ENCODE measurements around the gene RBM33.

The RBM33 gene

DNA sequence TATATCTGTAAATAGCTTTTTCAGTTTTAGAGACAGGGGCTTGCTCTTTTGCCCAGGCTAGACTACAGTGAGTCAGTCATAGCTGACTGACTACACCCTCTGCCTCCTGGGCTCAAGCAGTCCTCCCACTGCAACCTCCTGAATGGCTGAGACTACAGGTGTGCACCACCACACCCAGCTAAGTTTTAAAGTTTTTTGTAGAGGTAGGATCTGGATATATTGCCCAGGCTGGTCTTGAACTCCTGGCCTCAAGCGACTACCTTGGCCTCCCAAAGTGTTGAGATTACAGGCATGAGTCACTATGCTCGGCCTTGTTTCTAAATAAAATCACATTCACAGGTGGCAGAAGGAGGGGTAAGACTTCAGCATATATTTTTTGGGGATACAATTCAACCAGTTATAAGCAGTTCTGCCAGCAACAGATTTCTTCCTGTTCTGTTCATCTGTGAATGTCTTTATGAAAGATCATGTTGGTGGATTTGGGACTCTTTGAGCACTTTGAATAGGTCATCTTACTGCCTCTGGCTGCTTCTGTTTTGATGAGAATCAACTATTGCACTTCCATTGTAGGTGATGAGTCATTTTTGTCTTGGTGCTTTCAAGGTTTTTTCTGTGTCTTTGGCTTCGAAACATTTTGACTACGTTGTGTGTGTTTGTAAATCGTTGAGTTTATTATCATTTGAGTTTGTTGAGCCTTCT is 15.7 kb downstream of the RBM33 start:
- in situ Hi-C loops (cut with MboI; ENCODE audit: low sequenced_read_pairs), result no loop called here

DNA sequence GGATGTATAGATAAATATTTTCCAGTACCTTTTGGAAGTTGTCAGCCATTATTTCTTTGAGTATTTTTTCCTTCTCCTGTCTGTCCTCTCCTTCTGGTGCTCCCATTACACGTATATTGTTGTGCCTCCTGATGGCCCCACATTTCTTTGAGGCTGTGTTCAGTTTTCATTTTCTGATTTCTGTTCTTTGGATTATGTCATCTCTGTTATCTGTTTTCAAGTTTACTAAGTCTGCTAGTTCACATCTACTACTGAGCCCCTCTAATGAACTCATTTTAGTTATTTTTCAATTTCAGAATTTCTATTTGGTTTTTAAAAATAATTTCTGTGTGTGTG is 16.3 kb downstream of the RBM33 start:
- in situ Hi-C loops (cut with MboI; ENCODE audit: low sequenced_read_pairs), result no loop called here

DNA sequence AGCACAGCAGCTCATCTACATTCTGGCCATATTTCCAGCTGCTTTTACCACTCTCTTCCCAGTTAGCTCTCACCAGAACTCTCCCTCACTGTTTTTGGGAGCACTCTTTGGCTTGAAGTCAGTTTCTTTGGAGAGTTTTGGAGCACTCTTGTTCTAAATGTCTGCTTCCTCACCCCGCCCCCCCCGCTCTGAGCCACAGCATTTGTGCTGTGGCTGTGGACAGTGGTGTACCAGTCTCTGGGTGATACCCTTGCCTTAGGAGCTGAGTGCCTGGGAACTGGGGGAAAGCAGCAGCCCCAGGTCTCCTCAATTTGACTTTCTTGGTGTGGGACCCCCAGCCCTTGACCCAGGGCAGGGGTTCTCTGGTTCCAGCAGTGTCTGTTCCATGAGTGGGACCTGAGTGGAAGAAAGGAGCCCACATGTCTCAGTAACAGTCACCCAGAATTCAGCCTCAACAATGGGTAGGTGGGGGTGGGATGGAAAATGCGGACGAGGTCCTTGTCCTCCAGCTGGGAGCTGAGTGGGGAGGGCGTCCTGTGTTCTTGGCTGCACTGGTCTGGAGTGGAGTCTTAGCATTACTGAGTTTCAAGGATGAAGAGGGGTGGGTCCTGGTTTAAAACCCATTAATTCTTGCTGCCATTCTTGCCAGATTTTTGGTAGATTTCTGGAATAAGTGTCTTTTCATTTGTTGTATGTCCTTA is 18.0 kb downstream of the RBM33 start:
- in situ Hi-C loops (cut with MboI; ENCODE audit: low sequenced_read_pairs), result no loop called here

DNA sequence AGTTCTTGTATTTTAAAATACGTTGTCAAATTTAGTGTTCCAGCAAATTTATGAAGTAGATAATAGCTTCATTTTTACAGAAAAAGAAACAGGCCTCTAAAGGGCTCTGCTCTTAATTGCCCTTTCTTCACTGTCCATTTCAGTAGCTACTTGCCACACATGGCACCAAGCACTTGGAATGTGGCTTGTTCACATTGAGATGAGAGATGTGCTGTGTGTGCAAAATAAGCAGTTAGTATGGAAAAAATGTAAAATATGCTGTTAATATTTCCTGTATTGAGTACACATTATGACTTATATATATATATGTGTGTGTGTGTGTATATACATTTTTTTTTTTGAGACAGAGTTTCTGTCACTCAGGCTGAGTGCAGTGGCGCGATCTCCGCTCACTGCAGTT is 19.5 kb downstream of the RBM33 start:
- in situ Hi-C loops (cut with MboI; ENCODE audit: low sequenced_read_pairs), result no loop called here

DNA sequence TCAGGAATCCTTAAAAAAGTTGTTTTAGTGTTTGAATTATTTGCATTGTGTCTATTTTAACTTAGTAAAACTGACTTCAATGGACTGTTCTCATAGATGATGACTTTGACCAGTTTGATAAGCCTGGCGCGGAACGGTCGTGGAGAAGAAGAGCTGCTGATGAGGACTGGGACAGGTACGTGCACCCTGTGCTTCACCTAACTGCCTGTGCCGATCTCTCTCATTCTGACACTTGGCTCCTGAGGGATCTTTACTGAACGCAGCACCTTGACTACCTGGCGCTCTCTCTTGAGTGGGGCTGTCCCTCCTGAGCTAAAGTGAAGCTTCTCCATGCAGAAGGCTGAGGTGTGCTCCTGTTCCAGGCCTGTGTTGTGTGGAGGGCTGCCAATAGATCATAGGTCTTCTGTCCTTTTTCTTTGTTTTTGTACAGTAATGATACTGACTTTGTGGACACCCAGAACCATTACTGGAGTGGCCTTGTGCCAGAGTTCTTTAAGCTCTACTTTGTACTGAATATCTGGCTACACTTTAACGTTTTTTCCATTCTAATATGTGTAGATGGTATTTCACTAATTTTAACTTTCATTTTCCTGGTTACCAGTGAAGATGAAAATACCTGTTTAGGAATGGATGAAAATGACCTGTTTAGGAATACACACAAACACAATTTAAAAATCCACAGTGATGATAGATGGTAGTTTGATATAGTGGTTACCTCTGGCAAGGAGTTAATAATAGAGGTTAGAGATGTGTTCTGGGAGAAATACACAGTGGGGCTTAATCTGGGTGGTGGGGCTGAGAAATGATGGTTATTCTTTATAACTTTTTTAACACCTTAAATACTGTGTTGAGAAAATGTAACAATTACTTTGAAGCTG is 20.9 kb downstream of the RBM33 start:
- in situ Hi-C loops (cut with MboI; ENCODE audit: low sequenced_read_pairs), result no loop called here

DNA sequence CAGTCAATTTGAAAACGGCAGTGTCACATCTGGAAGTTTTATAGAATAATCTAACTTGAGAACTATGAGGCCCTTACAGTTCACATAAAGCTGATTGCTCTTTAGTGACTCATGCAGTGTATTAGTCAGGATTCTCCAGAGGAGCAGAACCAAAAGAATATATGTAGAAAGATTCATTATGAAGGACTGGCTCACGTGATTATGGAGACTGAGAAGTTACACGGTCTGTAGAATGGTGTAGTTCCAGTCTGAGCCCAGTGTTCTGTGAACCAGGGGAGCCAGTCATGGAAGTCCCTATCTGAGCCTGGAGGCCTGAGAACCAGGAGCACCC is 21.5 kb downstream of the RBM33 start:
- in situ Hi-C loops (cut with MboI; ENCODE audit: low sequenced_read_pairs), result no loop called here

DNA sequence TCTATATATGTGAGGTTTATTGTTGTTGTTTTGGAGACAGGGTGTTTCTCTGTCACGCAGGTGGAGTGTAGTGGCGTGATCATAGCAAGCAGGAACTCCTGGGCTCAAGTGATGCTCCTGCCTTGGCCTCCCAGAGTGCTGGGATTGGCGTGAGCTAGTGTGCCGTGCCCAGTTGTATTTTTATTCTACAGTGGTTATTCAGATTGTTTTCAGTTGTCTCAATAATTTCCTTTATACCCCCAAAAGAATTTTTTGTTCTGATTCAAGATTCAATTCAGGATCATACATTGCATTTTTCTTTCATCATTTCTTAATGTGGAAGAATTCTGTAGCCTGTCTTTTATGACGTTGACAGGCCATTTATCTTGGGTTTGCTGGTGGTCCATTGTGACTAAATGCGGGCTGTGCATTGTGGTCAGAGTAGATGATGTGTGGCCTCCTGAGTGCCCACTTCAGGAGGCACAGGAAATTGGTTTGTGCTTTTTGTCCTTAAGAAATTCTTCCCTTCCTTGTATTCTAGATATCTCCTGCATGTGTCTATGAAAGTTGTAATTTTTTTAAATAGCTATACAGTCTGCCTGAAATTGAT is 22.9 kb downstream of the RBM33 start:
- in situ Hi-C loops (cut with MboI; ENCODE audit: low sequenced_read_pairs), result no loop called here

DNA sequence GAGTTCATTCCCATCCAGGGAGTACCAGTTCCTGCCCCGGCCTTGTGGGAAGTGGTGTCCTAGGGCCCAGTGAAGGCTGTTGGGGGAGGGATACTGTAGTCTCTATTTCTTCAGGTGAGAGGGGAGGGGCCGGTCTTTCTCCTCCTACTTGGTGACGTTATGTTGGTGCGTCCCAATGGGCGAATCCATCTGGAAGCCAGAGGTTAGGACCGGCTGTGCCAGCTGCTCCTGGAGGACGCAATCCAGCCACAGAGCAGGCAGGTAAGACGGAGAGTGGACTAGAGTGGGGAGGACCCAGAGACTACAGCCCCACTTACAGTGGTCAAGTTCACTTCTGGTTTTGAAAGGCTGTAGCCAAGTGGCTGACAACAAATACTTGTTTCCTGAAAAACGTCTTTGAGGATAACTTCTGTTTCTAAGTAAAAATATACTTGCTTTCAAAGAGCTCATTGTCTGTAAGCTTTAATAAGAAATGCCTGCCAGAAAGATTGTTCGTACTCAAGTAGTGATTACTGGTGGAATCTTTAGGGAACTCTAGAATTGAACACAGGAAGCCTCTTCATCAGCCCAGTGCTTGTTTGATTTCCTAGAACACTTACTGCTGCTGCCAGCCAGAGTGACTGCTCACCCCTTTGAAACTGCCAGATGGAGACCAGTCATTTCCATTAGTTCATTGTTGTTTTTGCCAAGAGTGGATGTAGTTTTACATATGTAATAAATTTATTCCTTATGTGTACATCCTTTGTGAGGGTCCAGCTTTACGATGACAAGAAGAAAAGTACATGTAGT is 25.4 kb downstream of the RBM33 start:
- in situ Hi-C loops (cut with MboI; ENCODE audit: low sequenced_read_pairs), result no loop called here

DNA sequence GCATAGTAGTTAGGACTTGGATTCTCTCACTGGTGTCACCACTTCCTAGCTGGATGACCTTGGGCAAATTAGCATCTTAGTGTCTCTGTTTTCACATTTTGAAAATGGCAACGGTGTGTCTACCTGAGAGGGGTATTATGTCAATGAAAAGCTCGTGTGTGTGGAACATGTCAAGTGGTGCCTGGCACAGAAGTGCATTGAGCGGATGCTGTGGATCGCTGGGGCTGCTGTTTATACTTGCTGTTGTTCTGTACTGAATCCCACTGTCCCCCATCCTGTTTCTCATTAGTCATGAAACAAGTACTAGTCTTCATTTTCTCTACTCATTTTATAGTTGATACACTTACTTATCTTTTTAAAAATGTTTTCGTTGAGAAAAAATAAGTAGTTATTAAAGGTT is 26.1 kb downstream of the RBM33 start:
- in situ Hi-C loops (cut with MboI; ENCODE audit: low sequenced_read_pairs), result no loop called here

DNA sequence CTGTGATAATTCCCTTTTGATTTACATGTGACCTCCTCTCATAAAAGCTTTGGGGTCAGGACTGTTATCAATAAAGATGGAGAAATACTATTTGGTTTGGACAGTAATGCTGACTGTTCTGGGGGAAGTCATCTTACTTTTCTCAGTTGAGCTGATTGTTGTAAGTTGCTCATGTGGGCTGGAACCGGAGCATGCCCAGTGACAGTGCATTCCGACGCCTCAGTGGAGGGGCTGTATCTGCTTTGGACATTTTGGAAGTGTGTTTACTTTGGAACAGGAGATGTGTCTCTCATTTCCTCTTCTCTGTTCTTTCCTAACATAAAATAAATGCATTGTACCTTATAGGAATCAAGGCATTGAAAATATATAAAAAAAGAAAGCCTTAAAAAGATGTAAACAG is 30.1 kb downstream of the RBM33 start:
- in situ Hi-C loops (cut with MboI; ENCODE audit: low sequenced_read_pairs), result no loop called here

DNA sequence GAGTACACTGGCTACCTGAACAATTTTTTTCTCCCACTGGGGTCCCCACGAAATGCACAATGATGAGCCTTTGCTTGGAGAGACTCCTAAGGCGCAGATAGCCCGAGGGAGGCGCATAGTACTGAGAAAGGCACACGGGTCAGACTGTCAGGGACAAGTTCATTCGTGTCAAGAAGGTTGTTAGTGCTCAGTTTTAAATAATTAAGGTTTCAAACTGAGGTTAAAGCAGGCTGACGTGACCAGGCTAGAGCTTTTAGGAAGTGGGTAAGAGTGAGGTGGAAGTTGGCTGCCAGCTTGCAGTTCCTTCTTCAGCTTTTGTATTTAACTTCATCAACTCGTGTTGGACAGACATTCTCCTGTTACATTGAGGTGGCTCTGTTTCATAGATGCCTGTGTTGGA is 31.6 kb downstream of the RBM33 start:
- in situ Hi-C loops (cut with MboI; ENCODE audit: low sequenced_read_pairs), result no loop called here

DNA sequence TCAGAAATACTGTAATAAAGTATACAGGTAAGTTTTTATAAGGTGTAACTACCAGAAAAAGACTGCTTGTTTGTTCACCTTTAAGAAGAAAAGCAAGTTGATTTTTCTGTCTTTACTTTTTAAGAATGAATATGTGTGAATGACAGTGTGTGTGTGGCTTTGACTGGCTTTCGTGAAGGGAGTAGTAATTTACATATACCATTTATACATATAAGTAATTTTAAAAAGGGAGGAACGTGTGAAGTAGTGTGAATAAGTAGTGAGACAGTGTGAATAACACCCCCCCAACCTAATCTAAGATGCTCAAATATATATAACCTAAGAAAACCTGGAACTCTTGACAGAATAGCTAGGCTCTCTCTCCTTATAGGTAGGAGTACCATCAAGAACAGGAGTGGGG is 33.2 kb downstream of the RBM33 start:
- in situ Hi-C loops (cut with MboI; ENCODE audit: low sequenced_read_pairs), result no loop called here

DNA sequence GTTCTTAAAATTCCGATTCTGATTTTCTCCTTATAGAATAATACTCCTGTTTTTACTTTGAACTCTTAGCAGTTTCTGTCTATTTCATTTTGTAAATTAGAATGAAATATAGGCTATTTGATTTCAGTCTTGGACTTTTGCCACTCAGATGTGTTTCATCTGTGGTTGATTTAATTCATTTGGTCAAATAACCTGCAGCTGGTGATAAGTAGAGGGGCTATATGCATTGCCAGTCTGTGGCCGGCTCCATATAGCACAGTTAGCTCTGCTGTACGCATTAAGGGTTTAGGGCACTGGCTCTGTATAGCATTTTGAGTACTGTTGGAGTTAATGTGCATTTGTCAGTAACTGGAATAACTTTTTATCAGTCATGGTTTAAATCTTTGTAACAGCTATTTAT is 35.7 kb downstream of the RBM33 start:
- in situ Hi-C loops (cut with MboI; ENCODE audit: low sequenced_read_pairs), result no loop called here

DNA sequence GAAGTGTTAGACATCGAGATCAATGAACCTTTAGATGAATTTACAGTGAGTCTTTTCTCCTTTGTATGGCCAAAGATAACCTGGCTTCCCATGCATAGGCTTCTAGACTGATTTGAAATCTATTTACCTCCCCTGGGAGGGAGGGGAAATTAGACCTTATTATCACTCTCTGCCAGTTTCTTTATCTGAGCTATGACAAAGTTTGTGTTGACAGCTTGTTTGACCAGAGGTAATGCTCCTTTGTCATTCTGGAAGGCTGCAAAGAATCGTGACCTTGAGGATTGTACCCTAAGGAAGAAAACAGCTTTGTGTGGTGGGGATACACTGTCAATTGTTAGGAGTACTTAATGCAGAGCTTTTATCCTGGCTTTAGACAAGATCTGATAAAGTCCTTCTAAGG is 36.4 kb downstream of the RBM33 start:
- in situ Hi-C loops (cut with MboI; ENCODE audit: low sequenced_read_pairs), result no loop called here

DNA sequence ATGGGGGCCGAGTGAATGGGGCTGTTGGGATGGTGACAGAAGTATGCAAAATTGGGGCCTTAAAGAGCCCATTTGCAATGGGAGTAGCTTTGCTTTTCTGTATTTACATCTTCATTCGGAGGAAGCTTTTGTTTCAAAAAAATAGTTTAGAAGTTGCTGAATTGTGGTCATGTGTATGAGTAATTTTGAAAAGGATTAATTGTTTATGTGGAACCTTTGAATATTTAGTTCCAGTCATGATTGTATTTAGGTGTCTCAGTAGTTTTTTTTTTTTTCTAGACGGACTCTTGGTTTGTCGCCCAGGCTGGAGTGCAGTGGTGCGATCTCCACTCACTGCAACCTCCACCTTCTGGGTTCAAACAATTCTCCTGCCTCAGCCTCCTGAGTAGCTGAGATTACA is 37.2 kb downstream of the RBM33 start:
- in situ Hi-C loops (cut with MboI; ENCODE audit: low sequenced_read_pairs), result no loop called here

DNA sequence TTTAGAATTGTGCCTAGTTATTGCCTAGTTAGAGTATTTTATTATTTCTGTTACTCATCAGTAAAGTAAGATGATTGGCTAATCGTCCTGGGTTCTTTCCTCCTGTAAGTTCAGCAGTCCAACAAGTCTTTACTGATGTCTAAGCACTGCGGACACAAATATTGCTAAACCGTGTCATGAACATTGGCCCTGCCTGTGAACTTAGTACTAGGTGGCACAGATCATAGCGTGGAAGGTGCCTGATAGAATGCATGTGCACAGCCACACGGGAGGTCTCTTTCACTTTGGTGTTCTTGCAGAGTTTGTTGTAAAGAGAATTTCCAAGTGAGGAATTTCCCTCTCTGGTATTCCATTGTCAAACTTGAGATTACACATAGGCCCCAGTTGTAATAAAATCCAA is 38.0 kb downstream of the RBM33 start:
- in situ Hi-C loops (cut with MboI; ENCODE audit: low sequenced_read_pairs), result no loop called here

DNA sequence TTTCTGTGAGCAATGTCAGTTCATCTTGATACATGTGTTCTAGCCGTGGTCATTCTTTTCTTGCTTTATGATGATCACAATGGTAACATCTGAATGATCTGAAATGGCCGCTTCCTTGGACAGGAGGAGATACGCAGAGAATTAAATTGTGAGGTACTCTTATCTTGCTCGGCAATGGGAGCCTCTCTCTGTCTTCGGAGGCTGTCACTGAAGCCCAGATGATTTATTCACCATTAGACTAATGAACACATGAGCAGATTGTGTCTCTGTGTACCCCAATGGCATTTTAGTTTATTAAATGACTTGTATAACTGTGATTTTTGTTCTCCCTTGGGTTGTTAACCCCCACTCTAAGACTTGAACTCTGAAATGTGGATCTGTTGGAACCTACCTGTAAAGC is 38.6 kb downstream of the RBM33 start:
- in situ Hi-C loops (cut with MboI; ENCODE audit: low sequenced_read_pairs), result no loop called here

DNA sequence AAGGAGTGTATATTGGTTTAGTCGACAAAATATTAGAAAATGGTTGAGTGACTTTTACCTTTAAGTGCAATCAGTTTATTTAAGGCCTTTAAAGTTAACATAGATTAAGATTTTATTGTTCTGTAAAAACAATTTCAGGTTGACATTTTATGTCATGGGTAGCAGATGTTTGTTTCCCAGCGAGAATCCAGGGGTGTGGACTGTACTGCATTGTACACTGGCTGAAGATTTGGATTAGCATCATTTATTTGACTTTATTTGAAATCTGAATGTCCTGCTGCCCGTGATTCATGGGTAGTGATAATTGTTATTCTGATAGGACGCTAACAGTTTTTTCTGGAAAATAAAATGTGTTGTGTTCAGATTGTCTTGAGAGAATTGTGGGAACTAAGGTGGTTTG is 39.3 kb downstream of the RBM33 start:
- in situ Hi-C loops (cut with MboI; ENCODE audit: low sequenced_read_pairs), result no loop called here

DNA sequence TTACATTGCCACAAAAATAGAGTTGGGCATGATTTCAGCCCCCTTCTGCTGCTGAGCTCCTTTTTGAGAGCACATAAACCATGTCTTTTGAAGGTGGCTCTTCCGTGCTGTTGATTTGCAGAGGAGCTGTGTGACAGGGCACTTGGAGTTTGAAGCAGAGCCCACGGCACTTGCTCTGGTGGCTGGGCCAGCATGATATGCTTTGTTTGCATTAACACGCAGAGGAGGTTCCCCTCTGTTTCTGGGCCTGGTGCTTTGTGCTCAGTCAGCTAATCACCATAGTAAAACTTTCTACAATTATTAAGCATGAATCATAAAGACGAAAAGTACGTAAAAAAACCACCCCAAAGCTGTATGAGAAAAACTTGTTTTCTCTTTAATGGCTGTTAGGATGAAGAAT is 40.1 kb downstream of the RBM33 start:
- in situ Hi-C loops (cut with MboI; ENCODE audit: low sequenced_read_pairs), result no loop called here

DNA sequence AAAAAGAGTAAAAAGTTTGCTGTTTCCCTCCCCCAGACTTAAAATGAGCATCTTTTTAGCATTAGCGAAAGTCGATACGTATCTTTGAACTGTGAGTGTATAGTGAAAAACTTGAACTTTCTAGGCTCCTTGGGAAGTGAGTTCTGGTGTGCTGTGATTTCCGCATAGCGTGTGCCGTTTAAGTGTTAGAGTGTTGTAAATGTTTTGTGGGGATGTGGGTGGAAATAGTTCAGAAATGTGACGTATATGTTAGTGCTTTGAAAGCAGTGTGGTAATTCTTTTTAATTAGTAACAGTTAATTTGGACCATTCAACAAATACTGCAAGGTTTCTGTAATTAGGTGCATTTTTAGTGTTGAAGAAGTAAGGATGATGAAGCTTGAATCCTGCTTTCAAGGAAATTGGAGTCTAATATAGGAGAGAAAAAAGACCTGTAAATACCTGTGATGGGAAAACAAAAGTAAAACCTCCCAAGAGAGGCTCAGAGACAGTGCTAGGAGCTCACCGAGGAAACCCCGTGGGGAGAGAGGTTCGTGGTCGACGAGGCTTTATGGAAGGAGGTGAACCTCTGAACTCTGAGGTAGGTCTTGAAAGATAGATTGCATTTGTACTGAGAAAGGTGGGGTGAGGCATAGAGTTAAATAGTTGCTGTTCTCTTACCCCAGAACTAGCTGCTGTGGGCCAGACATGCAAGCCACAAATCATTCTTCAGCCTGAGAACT is 40.8 kb downstream of the RBM33 start:
- in situ Hi-C loops (cut with MboI; ENCODE audit: low sequenced_read_pairs), result no loop called here

Data from HL-60/S4 treated with phorbol 12-myristate 13-acetate at 8.2 ng/mL for 4 days and 3 days (cell line).